Retina (tissue), 1 donor: Measurements from ENCODE around the gene CBFA2T2.

Source experiments
- DNase-seq: peaks from one replicate; pipeline ENCODE4 v3.0.0-alpha.2; 2016

The CBFA2T2 gene

DNA sequence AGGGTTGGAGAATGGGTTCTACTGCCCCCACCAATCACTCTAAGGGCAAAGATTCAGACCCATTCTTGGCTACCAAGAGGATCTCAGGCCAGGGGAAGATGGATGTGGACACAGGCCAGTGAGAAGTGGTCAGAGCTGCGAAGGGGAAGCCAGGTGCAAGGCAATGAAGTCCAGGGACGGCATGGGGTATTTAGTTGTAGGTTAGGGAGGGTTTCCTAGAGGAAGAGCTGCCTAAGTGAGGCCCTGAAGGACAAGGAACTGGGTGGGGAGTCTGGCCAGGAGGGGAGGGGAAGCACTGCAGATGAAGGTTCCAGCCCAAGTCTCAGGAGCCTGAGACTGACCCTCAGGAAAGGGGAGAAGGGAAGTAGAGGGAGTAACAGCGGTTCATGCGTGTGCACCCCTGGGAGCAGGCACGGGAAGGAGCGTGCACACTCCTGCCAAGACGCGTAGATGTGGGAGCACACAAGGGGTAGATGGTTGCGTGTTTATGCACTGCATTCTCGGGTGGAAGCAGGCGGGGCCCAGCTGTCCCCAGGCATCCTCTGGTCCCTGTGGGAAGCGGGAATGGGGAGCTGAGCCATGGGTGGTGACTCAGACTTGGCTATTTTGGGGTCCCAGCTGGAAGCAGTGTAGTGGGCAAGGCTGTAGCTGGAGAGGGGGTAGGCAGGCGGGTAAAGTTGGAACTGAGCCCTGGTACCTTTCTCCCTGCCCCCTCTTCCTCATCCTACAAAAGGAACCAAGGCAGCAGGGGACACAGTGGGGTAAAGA is 180.2 kb downstream of the CBFA2T2 start:
- no peak for DNase-seq

DNA sequence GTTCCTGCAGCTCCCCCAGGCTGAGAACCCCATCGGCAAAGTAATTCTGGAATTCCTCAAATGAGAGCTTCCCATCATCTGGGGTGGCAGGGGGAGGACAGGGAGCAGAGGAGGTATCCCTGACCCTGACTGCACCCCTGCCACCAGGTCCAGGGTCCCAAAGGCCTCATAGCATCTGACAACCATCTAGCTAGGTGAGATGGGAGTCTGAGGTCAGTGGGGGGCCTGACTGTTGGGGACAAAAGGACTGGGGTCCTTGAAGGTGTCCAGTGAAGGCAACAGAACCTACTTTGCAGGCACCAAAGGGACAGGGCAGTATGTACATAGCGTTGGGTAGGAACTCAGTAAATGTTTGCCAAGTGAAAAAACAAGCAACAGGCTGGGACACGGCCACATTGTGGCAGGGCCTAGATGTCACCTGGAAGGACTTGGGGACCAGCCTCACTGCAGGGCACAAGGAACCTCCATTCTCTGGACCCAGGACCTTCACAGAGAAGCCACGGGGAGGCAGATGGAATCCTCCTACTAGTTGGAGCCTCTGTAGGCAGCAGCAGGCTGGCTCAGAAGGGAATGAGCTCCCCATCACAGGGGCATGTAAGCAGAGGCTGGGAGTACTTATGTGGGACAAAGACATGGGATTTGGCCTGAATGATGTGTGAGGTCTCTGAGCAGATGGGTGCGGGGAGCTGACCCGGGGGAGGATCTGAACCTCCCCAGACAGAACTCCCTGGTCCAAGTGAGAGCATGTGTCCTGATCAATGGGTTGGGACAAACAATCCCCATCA is 181.0 kb downstream of the CBFA2T2 start:
- no peak for DNase-seq

DNA sequence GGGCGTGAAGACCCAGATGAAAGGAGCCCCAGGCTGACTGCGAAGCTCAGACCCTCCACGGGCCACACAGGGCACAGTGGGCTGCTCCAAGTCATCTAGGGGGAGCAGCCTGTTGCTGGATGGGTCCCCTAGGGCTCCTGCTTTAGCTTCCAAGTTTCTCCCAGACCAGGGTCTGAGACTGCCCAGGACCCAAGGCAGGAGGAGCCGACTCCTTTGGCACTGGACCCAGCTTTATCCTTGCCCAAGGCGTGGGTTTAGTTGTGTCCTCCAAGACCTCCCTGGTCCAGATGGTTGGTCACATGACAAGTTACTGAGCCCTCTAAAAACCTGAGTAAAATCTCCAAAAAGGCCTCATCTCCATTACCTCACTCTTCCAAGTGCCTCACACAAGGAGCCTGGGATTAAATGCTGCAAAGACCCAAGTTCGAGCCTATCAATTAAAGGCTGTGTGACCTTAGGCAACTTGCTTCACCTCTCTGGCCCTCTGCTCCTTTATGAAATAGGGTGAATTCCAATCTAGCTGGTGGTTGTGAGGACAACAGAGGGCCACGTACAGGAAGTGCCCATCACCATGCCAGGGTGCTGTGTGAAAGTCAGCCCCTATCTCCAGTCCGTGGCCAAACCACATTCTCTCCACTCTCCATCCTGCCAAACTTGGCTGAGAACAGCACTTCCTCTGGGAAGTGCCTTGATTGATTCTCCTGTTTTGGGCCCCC is 181.8 kb downstream of the CBFA2T2 start:
- DNase-seq, result no peak

DNA sequence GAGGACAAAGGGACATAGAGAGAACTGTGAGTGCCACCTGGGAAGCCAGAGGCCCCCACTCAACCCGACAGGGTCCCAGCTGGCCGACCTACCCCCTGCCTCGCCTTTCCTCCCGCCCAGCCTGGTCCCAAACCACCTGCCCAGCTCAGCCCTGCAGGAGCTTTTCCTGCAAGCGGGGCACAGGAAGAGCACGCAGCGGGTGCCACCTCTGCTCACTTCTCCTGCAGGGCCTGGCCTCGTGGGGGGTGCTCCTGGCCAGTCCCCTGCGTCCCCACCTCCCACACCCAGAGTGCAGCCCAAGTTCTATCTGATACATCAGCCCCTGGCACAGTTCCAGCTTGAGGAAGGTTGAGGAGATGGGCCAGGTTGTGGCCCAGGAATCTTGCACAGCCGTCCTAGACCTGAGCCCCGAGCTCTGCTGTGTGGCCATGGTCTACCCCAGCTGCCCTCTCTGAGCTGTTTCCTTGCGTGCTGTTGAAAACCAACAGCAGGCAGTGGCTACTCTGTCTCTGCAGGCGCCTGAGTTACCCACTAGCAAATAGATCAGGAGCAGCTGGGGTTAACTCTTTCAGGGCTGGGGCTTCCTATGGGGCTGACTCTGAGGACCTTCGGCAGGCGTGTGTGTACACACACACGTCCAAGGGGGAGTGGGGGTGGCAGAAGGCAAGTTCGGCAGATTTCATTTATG is 182.7 kb downstream of the CBFA2T2 start:
- DNase-seq, result peak; percentile 56

DNA sequence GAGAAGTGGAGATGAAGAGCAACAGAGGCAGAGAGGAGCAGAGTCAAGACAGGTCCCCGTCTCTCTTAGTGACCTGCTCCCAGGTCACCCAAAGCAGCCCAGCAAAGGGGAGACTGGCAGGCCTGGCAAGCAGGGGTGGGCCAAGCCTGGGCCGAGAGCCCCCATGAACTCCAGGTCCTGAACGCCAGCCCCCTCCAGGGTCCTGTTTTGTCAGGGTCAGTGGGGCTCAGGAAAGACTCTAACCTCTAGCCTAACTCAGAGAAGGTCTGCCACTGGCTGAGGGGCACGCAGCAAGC is 183.2 kb downstream of the CBFA2T2 start:
- no peak for DNase-seq

DNA sequence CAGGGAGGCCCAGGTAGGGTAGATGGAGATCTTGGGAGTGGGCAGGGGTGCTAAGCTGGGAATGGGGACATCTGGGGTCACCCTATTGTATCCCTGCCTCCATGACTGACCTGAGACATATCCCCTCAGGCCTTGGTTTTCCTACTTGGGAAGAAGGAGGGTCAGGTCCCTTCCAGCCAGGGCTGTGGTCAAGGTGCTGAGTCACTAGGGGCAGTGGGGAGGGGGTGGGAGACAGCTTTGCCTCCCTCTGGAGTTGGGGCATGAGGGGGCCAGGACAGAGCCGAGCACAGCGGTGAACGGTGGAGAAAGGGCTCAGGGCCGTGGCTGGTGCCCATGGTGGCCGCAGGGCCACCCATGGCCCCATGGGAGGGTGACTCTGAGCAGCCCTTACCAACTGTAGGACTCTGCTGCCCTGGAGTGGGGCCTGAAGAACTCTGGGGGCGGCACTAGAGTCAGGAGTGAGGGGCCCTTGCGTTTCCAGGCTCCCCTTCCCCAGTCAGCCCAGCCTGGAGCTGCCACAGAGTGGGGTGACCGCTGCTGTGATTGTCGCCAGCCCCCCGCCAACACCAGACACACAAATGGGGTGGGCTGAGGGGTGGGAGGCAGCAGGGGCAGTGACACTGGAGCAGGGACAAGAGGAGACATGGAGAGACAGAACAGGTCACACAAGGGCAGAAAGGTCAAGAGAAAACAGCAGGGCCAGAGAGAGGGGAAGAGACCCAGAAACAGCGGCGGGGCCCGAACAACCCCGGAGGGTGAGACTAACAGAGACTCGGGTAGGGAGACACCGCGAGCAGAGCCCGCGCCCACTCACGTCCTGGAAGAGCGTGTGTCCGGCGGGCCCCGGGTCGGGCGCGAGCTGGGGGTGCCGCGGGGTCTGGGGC is 183.8 kb downstream of the CBFA2T2 start:
- peak; percentile 46 for DNase-seq

DNA sequence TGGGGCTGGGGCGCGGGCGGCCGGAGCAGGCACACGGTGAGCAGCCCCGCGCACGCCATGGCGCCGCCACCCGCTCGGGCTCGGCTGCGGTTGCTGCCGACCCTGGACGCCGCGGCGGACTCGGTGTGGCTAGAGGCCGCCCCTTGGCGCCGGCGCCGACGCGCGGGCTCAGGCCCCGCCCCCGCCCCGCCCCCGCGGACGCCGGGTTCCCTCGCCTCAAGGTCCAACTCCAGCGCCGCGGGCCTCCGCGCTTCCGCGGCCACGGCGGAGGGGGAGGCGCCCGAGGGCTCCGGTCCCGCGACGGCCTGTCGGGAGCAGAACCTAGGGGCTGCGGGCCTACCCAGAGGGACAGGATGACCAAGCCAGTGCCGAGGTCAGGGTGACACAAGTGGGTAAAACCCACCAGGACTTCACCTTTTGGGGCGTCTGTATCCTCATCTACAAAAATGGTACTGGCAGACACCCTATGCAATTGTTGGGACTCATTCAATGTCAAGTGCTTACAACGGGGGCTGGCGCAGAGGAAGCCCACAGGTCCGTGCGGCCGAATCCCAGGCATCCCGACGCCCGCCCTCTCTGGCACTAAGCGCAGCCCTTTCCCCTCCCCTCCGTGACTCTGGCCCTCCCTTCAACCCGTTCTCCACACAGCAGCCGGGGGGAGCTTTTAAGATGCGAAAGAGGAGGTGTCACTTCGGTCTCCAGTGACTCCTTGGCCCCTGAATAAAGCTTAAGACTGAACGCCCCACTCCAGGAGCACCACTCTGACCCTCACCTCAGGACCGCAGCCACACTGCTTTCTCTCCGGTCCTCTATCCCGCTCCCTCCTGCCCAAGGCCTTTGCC is 184.6 kb downstream of the CBFA2T2 start, which contains the start of gene NECAB3:
Gene NECAB3, minus strand, starts transcription at position 135 of the 842 bp plus-strand sequence. Its CDS starts 76 bp downstream, at position 59.
- DNase-seq, result peak; percentile 84

DNA sequence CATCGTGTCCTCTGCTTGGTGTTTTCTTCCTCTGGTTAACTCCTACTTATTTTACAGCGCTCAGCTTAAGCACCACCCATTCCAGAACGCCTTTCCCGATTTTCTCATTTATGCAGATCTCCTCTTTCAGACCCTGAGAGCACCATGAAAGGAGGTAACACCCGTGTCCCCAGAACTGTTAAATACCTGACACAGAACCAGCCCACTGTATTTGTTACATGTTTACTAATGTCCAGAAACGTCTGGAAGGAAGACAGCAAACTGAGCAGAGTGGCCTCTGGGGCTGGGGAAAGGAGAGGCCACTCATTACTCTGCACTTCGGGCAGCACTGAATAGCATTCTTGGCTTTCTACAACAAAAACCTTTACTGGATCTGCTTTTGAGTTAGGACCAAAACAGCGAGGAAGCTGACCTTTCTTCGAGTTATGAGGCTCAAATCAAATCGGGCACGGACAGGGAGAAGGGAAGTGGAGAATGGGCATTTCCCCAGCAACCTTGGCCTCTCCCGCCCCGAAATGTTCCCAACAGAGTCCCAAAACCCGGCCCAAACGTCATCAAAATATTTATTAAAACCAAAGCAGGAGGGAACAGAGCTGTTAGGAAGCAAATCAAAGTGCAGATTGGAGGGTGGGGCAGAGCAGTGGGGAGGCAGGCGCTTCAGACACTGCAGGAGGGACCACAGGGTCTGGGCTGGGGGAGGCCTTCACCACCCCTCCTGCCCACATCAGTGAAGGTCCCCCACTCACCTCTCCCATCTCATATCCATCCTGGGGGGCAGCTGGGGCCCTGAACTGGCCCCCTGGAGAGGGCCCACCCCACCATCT is 185.5 kb downstream of the CBFA2T2 start:
- no peak for DNase-seq

DNA sequence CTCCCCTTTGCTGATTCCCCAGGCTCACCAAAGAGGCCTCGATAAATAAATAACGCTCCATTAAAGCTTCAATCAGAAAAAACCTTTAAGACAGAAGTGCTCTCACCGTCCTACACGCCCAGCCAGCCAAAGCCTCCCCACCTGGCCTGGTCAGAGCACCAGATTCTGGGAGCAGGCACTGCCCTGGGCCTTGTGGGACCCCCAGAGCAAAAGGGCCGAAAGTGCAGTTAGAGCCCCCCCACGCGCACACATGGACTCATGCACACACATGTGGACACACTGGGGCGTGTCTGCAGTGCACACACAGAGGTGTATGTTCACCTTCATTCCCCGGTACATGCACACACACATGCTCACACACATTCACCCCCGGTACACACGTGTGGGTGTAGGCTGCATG is 186.2 kb downstream of the CBFA2T2 start:
- peak; percentile 35 for DNase-seq

DNA sequence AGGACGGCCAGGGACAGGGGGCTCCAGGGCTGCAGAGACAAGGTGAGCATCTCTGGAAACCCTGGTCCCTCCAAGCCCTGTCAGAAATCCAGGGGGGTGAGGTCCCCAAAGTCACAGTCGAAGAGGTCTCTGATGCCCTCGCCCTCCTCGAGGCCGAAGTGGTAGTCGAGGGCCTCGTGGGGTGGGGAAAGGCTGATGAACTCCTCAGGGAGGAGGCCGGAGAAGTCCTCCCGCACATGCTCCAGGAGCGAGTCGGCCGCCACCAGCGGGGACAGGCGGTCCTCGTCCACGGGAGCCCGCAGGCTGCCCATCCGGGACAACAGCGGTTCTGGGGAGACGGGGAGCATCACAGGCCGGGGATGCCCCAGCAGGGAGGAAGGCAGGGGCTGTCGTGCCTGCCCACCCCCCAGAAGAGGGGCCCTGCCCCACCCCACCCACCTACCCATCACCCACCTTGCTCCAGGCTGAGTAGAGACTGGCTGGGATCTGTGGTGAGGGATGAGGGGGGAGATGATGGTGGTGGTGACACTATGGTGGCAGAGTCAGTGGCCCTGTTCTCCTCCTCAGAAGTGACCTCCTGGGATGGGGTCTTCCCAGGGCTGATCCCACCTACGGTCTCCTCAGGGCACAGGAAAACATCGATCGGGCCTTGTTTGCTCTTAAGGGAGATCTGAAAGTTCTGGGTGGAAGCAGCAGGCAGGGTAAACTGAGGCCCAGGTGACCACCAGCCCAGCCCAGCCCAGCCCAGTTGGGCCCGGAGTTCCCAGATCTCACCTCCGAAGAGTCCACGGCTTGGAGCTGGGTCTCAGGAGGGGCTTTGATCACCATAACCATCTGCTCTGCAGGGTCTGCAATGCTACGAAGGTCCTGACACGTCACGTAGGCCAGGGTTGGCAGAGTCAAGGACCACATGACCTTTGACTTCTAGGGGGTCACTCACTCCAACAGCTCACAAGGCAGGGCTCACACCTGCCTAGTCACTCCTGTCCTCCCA is 187.1 kb downstream of the CBFA2T2 start:
- DNase-seq, result no peak

DNA sequence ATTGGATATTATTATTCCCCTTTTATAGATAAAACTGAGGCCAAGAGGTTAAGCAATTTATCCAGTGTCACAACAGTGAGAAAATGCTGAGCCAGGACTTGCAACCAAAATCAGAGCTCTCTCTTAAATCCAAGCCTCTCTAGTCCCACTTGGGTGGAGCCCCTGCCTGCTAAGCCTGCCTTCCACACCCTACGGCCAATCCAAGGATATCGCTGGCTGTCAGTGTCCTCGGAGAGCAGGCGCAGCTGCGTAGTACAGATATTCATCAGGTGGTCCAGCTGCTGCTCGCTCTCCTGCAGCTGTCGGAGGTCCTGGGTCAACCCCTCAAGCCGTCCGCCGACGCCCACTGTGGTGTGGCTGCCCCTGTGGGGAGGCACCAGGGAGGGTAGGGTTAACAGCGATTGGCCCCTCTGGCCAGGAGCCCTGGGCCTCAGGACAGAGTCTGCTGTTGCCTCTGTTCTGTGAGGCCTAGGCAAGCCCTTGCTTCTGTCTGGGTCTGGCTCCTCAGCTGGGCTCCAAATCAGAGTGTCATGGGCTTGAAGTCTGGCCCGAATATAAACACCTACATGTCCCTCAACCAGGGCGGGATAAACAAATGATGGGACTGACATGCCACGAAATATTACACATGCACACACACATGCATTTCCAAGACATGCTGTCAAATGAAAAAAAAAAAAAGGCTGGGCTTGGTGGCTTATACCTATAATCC is 188.3 kb downstream of the CBFA2T2 start:
- DNase-seq, result no peak

DNA sequence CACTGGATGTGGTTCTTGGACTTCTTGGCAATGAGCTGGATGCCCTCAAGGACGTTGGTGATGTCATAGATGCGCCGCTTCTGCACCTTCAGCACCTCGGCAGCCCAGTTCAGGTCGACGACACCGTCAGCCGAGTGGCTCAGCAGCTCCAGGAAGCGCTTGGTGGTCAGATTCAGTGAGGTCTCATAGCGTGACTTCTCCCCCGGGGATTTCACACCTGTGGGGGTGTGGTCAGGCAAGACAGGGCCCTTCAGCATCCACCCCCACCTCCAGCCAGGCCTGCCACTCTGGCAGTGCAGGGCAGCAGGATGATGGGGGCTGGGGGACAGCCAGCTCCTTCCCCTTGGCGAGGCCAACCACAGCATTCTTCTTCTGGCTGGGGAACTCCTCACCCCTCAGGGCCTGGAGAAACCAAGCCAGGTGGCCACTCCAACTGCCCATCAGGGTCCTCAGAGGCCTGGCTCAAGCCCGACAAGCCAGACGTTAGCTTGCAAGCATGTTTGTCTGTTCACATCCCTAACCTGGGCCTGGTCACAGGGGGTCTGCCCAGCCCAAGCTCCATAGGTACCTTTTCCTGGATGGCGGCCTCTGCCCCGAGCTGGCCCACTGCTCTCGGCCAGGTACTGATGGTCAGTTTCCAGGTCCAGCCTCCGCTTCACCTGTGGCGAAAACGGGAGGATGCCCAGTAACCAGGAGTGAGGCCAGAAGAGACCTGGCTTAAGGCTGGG is 190.0 kb downstream of the CBFA2T2 start:
- DNase-seq, result no peak

DNA sequence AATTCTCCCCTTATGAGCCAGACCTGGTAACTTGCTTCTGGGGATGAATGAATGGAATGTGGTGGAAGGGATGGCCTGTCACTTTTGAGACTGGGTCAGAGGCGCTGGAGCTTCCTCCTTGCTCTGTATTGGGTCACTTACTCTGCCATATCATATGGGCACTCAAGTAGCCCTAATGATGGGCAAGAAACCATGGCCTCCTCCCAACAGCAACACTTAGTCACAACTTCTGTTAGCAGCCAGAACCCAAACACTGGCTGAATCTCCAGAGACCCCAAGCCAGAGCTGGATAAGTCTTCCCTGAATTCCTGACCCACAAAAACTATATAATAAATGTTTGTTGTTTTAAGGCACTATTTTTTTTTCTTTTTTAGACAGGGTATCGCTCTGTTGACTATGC is 190.8 kb downstream of the CBFA2T2 start:
- no peak for DNase-seq

DNA sequence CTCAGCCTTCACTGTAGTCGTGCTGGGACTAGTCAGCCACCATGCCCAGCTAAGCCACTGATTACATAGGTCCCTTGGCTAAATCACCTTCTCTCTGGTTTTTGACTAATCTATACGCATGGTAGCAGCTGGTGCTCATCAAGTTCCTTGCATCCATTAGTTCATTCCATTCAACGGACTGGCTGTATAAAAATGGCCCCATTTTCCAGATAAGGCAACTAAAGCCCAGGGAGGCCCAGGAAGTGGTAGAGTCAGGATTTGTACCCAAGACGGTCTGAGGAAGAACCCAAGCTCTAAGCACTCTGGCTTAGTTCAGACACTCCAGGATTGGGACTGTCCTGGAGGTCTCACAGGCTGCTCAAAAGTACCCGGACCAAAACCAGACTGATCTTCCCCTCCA is 191.4 kb downstream of the CBFA2T2 start:
- no peak for DNase-seq

DNA sequence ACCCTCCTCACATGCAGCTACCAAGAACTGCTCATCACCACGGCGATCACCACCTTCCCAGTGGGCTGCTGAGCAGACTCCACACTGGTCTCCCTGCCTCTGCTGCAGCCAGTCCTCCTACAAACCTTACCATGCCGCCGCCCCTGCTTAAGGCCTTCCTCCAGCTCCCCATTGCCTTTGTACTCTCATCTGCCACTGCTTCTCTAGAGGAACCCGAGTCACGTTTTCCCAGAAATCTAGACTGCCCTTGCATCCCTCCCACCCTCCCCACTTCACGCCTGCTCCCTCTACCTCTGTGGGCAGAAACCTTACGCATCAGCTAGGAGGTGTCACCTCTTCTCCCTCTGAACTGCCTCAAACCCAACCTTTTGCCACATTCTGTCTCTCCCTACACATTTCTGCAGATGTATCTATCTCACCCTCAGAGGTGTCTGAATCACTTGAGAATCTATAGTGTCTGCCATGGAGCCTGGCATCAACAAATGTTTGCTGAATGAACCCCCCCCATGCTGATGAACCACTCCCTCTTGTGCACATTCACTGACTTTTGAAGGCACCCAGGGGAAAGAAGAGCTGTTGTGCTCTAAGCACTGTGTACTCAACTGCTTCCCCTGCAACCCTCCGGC is 191.9 kb downstream of the CBFA2T2 start:
- no peak for DNase-seq

DNA sequence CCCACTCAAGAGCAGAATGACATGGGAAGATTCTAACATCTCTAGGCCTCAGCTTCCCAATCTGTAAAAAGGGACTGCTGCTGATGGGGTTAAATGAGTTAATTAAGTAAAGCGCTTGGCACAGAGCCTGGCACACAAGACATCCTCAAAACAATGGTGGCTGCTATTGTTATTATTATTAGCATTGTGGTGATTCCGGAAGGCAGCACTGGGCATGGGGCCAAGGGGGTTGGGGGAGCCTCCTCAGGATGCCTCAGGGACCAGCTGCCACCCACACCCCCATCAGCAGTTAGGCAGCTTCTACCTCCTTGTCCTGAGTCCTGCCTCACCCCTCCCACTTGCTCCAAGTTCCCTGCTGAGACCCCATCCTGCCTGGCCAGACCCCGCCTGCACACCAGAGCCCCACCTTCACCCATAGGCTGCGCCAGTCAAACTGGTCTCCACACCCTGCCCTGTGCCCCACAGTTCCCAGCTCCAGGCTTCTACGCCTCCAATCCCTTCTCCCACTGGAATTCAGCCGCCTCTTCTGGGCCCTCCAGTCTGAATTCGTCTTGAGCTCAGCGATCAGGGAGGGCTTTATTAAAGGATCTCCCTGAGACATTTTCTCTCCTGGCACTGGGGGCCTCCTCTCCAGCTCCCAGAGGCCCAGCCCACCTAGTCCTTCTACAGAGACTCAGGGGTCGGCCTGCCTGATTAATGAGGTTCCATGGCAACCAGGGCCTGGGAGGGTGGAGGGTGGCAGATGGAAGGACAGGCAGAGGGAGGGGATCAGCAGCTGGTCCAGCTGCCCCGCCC is 194.8 kb downstream of the CBFA2T2 start:
- DNase-seq, result peak; percentile 79
